Measurements from ENCODE around the gene BSPH1.
"Not testable (repeated sequence)": the region's sequence is repeated elsewhere in the genome, so short reads cannot be mapped to it uniquely, and the experiment has no call there.

Gene BSPH1

GRCh38 chr19:47992070-47992469, at the start of gene BSPH1:
TSS of gene BSPH1 (minus strand) at chr19:47992170. CDS start at chr19:47992081, 89 bp downstream.
- DNase-seq (ENCODE audit: low read depth in 2 of 2), result no peak

- no peak for DNase-seq (ENCODE audit: low read depth in 2 of 2)
These were observed 44.8 kb upstream of the BSPH1 start for GRCh38 chr19:48036765-48037164.

- no peak for DNase-seq (ENCODE audit: low read depth in 2 of 2)
These were observed 41.6 kb upstream of the BSPH1 start for GRCh38 chr19:48033604-48034003.

GRCh38 chr19:48030073-48030472, 38.1 kb upstream of the BSPH1 start:
- DNase-seq (ENCODE audit: low read depth in 2 of 2), result no peak

GRCh38 chr19:48029431-48029830, 37.5 kb upstream of the BSPH1 start:
- DNase-seq (ENCODE audit: low read depth in 2 of 2), result no peak

- DNase-seq (ENCODE audit: low read depth in 2 of 2), result no peak
These were observed 33.5 kb upstream of the BSPH1 start for GRCh38 chr19:48025480-48025879.

- DNase-seq (ENCODE audit: low read depth in 2 of 2), result no peak
These were observed 31.5 kb upstream of the BSPH1 start for GRCh38 chr19:48023518-48023917.

GRCh38 chr19:48023011-48023410, 31.0 kb upstream of the BSPH1 start:
- no peak for DNase-seq (ENCODE audit: low read depth in 2 of 2)

- no peak for DNase-seq (ENCODE audit: low read depth in 2 of 2)
These were observed 28.7 kb upstream of the BSPH1 start for GRCh38 chr19:48020686-48021085.

- DNase-seq (ENCODE audit: low read depth in 2 of 2), result no peak
These were observed 19.2 kb upstream of the BSPH1 start for GRCh38 chr19:48010932-48011758.

GRCh38 chr19:48006762-48007161, 14.8 kb upstream of the BSPH1 start:
- no peak for DNase-seq (ENCODE audit: low read depth in 2 of 2)

- no peak for DNase-seq (ENCODE audit: low read depth in 2 of 2)
These were observed 12.3 kb upstream of the BSPH1 start for GRCh38 chr19:48004236-48004635.

GRCh38 chr19:48000846-48001245, 8.9 kb upstream of the BSPH1 start:
- DNase-seq (ENCODE audit: low read depth in 2 of 2), result no peak

- no peak for DNase-seq (ENCODE audit: low read depth in 2 of 2)
These were observed 6.8 kb upstream of the BSPH1 start for GRCh38 chr19:47998800-47999199.

GRCh38 chr19:47996230-47996727, 4.3 kb upstream of the BSPH1 start:
- DNase-seq (ENCODE audit: low read depth in 2 of 2), result no peak

GRCh38 chr19:47994209-47994802, 2.3 kb upstream of the BSPH1 start, which contains the start of gene ELSPBP1:
TSS of gene ELSPBP1 (plus strand) at chr19:47994632. CDS start at chr19:48008668, 14,036 bp downstream.
- no peak for DNase-seq (ENCODE audit: low read depth in 2 of 2)

GRCh38 chr19:47991191-47991808, 670 bp downstream of the BSPH1 start:
- no peak for DNase-seq (ENCODE audit: low read depth in 2 of 2)

GRCh38 chr19:47973529-47973928, 18.4 kb downstream of the BSPH1 start:
- DNase-seq (ENCODE audit: low read depth in 2 of 2), result no peak

GRCh38 chr19:47955936-47956335, 36.0 kb downstream of the BSPH1 start:
- DNase-seq (ENCODE audit: low read depth in 2 of 2), result not testable (repeated sequence)

GRCh38 chr19:47952132-47952531, 39.8 kb downstream of the BSPH1 start:
- not testable (repeated sequence) for DNase-seq (ENCODE audit: low read depth in 2 of 2)

GRCh38 chr19:47949852-47950521, 42.0 kb downstream of the BSPH1 start:
- DNase-seq (ENCODE audit: low read depth in 2 of 2), result not testable (repeated sequence)

GRCh38 chr19:47928581-47928980, 63.4 kb downstream of the BSPH1 start:
- not testable (repeated sequence) for DNase-seq (ENCODE audit: low read depth in 2 of 2)
